GM21367 (cell line): Measurements from ENCODE around the gene HRK.

Source experiments
- ATAC-seq: cut with Tn5 transposase; IDR thresholded peaks from one replicate; pipeline ENCODE4 v1.9.1; 2021; ENCODE audit not compliant: unreplicated experiment

HRK gene

GRCh38 chr12:116901612-116902011, 20.4 kb upstream of the HRK start:
- no peak for ATAC-seq

GRCh38 chr12:116898669-116899068, 17.4 kb upstream of the HRK start:
- ATAC-seq: no peak

- ATAC-seq: no peak
Measured at GRCh38 chr12:116897476-116897875, 16.2 kb upstream of the HRK start.

GRCh38 chr12:116896411-116896924, 15.2 kb upstream of the HRK start:
- no peak for ATAC-seq

GRCh38 chr12:116894913-116895312, 13.7 kb upstream of the HRK start:
- no peak for ATAC-seq

GRCh38 chr12:116892349-116893140, 11.3 kb upstream of the HRK start:
- ATAC-seq: no peak

- no peak for ATAC-seq
Measured at GRCh38 chr12:116891019-116891418, 9.8 kb upstream of the HRK start.

- no peak for ATAC-seq
Measured at GRCh38 chr12:116890330-116890729, 9.1 kb upstream of the HRK start.

- no peak for ATAC-seq
Measured at GRCh38 chr12:116887897-116888296, 6.7 kb upstream of the HRK start.

- no peak for ATAC-seq
Measured at GRCh38 chr12:116887244-116887643, 6.0 kb upstream of the HRK start.

- no peak for ATAC-seq
Measured at GRCh38 chr12:116885491-116885890, 4.2 kb upstream of the HRK start.

GRCh38 chr12:116884871-116885270, 3.6 kb upstream of the HRK start:
- no peak for ATAC-seq

- no peak for ATAC-seq
Measured at GRCh38 chr12:116882742-116883141, 1.5 kb upstream of the HRK start.

GRCh38 chr12:116881877-116882507, 751 bp upstream of the HRK start:
- no peak for ATAC-seq

- peak; percentile 51 for ATAC-seq
Measured at GRCh38 chr12:116880817-116881324, 370 bp downstream of the HRK start.

- no peak for ATAC-seq
Measured at GRCh38 chr12:116880213-116880816, 926 bp downstream of the HRK start.

GRCh38 chr12:116879509-116880212, 1.6 kb downstream of the HRK start:
- ATAC-seq: no peak

- ATAC-seq: no peak
Measured at GRCh38 chr12:116878567-116879508, 2.4 kb downstream of the HRK start.

- ATAC-seq: no peak
Measured at GRCh38 chr12:116876151-116876869, 4.9 kb downstream of the HRK start.
